GM19239 (cell line): ENCODE measurements around the gene KCNJ15.

Experiments
- DNase-seq: peaks from one replicate; pipeline ENCODE4 v3.0.0; 2011; ENCODE audit warnings: low spot score; ENCODE audit not compliant: insufficient read length
- FAIRE-seq: peaks from 2 replicates; lab custom pipeline; 2011; peaks lifted over from hg19 to GRCh38; lab: Jason Lieb, UNC

KCNJ15 gene

DNA sequence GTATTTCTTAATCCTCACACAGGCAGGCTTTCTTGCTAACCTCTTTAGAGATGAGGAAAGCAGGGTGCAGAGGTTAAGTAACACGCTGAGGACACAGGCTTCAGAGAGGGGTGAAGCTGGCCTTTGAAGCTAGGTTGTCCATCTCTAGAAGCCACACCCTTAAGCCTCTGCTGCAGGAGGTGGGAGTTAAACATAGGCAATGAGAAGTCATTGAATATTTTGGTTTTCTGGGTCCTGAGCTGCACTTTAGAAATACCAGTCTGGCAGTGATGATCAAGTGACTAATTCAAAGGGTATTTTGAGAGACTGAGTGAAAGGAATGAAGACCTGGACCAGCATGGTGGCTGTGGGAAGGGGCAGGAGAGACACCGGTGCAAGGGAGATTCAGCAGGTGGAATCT, 9.9 kb downstream of the KCNJ15 start:
- DNase-seq (no peak), FAIRE-seq (no peak)

- FAIRE-seq, result no peak
- no peak for DNase-seq
Observed at GRCh38 chr21:38267136-38267755, 10.5 kb downstream of the KCNJ15 start.

DNA sequence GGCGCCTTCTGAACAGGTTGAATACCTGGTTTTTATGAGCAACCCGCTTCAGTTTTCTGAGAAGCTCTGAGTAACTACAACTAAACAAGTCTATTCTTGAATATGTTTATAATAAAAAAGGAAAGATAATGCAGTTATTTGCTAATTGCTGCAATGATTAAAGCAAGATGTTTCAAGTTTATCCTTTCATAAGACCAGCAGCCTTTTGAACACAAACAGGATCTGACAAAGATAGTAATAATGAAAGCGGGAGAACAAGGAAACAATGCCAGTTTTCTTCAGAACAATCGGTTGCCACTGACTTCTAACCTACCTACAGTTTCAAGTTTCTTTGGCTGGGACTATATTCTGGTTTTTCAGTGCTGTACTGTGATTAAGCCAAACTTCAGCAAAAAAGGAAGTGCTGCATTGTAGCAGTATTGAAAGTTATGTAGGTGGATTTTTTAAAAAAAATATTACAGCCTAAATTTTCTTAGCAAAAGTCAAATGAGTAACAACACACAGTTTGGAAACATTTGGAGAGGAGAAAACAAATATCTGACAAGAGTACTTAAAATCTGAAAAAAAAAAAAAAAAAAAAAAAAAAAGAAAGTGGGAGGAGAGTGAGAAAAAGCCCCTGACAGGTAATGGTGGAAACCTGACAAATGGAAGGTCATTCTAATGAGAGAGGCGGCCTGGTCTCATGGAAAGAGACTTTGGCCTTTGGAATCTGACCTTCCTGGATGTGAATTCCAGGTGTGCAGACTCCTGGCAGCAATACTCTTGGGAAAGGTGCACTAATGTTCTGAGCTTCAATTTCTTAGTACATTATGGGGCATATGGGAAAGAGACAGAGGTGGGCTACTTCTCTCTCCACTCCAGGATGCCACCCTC, 11.4 kb downstream of the KCNJ15 start:
- peak; percentile 81 for FAIRE-seq
- no peak for DNase-seq

- DNase-seq, result no peak
- FAIRE-seq, result peak; percentile 73
Observed at GRCh38 chr21:38268864-38269575, 12.2 kb downstream of the KCNJ15 start.

GRCh38 chr21:38269576-38269936, 12.8 kb downstream of the KCNJ15 start:
- peak; percentile 89 for FAIRE-seq
- peak; percentile 20 for DNase-seq

DNA sequence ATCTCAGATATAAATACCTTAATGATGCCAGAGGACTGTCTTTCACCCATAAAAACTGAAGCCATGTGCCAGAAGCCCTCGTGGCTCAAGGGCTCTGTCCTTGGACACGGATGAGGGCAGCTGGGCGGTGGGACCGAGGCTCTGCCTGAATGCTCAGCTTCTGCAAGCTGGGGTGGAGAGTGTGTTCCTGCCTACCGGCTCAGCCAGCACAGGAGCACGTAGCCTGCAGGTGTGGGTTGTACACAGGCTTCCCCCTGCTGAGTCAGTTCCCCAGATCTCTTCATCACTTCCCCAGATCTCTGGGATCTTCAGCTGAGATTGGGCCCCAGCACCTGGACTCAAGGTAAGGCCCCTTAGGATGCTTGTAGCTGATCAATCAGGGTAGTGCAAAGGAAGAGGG, 15.4 kb downstream of the KCNJ15 start:
- DNase-seq (no peak), FAIRE-seq (no peak)

DNA sequence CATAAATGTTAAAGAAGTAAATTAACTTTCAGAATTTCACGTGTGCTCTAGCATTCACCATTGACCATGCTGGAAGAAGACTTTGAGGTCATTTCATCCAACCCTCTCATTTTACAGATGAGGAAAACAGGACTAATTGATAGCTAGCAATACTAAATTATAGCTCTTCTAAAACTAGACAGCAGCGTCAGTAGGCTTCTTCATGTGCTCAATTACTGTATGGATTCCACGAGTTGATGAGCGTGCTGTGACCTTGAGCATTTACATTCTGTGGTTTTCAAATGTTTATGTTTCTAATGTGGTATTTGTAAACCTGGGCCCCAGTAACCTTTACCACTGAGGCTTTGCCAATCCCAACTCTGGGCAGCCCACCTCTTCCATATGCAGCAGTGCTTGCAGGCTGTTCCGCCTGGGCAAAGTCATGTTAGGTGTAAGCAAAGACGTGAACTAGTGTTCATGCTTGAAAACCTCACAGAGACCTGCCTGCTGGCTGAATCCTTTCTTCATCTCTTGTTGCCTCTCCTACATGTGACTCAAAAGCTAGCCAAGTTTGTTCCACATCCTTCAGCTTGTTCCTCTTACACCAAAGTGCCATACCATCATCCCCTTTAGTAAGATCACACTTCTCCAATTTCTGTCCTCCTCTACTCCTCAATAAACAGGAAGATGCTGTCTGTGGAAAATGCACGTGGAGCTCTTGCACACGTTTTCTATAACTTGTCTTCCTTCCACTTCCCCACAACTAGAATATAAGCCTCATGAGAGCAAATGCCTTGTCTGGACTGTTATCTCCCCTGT, 17.2 kb downstream of the KCNJ15 start:
- DNase-seq (no peak), FAIRE-seq (no peak)

DNA sequence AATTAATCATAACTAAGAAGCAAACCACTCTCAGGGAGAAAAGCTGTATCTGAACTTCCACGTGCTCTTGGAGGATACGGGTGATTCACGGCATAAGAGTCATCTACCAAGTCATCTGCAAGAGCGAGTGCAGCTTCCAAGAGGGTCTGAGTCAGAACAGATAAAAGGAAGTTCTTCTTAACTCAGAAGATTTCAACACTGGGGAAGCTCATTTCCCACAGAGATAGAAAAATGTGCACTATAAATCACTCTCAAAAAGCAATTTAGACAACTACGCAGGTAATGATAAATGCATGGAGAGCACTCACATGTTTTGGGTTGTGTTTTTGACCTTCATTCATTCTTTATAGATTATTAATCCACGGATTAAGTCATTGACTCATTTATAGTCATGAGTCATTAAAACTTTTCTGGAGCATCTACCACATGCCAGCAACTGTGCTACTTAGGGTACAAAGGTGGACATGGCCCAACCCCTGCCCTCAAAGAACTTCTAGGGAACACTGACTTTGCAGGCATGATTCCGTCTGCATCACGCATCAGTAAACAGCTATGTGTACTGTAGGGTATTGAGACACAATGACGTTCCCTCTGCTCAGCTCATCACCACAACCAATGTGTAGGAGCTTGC, 20.8 kb downstream of the KCNJ15 start:
- DNase-seq, result no peak
- no peak for FAIRE-seq

DNA sequence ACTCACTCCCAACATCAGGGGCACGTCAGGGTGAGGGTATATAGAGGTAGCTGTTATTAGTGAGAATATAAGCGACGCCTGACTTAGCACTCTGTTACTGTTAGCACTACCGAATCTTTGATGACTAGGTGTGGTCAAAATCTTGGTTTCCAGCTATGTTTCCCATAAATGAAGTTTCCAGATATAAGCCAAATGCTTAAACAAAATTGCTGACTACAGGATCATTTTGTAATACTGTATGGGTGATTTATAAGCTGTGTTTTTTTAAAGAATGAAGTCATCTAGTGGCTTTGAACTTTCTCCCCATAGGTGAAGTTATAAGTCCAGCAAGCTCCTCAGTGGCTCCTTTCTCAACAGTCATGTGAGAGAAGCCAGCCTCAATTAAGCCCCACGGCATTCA, 23.7 kb downstream of the KCNJ15 start:
- no peak for FAIRE-seq
- DNase-seq, result no peak

DNA sequence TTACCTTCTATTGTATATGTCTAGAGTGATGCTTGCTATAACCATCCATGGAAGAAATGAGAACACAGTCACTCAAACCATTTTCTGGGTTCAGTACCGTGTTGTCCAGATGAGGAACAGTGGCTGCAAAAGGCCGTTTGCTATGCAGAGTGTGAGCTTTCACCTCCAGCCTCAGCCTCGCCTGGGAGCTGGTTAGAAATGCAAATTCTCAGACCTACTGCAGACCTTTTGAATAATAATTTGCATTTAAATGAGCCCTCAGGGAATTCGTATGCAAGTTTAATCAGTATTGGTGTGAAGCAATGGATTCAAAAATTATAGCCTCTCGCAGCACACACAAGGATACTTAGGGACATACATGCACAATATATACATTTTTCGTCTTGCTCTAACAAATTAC, 24.1 kb downstream of the KCNJ15 start:
- FAIRE-seq (no peak), DNase-seq (no peak)

DNA sequence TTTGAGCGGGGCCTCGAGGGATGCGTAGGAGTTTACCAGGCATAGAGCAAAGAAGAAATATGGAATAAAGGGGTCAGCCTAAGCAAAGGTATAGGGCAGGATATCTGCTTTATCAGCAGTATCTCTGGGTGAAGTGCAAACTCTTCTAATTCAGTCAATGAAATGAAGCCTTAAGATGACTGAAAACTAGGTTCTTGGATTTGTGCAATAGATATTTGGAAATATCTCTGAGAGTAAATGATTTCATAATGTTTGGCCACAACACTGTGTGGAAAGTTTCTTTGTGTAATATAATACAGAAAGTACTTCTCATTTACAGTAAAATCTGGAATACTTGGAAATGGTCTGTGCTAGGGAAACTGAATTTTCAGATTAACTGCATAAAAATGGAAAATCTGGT, 26.1 kb downstream of the KCNJ15 start:
- FAIRE-seq, result no peak

GRCh38 chr21:38284216-38284615, 27.4 kb downstream of the KCNJ15 start:
- FAIRE-seq (no peak), DNase-seq (no peak)

More for the DNA sequence above, 26.1 kb downstream of the KCNJ15 start:
- no peak for DNase-seq

DNA sequence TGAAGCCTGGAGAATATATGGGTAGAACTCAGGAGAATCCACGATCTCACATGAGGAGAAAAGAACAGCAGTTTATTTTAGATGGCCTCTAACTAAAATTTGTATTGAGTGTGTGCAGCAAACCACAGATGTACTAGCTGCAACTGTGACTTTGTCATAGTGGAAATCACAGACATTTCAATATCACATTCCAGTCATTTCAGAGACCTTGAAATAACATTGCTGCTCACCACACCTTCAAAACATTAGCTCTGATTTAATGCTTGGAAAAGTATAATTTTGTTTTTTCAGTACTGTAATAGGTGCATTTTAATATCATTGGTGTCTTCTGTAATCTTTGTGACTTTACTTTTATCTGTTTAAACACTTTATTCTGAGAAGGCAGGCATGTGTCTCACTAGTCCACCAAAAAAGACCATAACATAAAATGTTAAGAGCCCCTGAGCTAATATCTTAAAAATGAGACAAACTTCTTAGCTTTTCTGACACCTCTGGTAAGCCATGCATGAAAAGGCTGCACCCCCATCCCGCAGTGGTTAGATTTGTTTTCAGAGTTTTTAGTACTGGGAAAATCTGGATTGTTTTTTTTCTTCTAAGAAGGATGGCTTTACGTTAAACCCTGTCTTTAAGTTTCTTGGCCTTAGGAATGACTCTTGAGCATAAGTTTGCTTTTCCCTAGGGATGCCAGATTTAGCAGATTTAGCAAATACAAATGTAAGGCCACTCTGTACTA, 30.1 kb downstream of the KCNJ15 start:
- FAIRE-seq, result no peak
- no peak for DNase-seq

DNA sequence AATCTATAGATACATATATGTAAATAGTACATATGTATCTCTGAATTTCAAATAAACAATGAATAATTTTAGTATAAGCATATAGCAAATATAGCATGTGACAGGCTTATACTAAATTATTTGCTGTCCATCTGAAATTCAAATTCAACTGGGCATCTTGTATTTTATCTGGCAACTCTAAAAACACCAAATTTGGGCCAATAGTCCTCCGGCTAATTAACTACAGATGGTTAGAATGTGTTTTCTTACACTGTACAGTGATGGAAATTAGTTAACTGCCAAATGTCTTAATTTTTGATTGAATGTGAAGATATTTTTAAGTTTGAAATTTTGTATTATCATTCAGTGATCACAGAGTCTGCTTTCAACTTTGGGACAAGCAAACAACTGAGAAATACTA, 30.7 kb downstream of the KCNJ15 start:
- FAIRE-seq (no peak), DNase-seq (no peak)

DNA sequence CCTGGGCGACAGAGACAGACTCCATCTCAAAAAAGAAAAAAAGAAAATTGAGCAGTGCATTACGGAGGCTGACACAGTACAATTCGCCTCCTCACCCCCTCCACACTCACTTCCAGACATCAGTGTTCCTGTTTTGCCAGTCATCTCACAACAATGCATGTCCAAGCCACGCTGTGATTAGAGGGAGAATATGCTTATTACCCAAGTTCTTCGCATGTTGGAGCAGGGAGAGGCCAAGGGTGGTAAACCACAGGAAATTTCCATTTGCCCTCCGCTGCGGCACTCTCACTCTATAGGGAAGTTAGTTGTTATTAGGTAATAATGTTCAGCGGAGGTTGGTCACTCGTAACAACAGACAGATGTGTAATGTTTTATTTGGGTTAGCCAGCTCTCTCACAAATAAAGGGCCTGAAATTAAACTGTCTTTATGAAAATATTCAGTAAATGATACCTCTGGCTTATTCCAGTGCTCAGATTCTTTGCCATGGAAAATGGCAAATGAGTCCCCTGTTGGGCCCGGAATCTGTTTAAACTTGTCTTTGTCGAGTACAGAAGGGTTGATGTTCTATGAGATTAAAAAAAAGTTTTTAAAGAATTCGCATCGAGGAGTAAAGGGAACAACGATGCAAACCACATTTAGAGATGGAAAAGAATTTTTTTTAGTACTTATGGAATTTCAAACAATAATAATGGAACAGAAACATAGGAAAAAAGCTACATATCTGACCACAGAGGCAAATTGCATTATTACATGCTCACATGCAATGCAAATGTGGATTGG, 33.1 kb downstream of the KCNJ15 start:
- FAIRE-seq, result peak; percentile 74
- DNase-seq, result no peak

DNA sequence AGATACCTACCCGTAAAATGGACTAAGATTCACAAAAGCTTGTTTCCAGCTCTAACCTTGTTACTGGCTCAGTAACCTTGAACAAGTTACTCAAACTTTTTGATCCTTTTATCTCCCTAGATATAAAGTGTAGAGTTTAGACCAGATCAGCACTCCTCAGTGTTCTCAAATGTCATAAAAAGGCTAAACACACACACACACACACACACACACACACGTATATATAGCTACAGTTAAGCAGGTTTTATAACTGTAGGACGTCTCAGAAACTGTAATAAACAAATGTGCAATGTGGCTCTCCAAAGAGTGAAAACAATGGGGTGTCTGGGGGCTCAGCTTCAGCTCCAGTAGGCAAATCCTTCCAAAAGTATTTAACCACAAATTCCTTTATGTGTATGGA, 34.0 kb downstream of the KCNJ15 start:
- FAIRE-seq (no peak), DNase-seq (no peak)

DNA sequence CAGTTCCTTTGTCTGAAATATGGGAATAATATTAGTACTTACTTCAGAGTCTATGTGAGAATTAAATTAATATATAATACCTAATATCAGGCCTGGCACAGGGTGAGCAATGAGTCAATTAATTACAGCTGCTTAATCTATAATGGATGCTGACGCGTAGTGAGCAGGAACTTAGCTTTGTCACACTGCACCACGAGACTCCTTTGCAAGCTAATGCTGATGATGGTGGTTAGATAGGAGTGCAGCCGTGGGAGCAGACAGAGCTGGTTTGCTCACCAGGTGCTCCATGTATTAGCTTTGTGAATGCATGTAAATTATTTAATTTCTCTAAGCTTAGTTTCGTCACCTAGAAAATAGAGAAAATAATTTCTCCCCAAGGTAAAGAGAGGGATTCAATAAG, 35.1 kb downstream of the KCNJ15 start:
- FAIRE-seq, result no peak
- no peak for DNase-seq

DNA sequence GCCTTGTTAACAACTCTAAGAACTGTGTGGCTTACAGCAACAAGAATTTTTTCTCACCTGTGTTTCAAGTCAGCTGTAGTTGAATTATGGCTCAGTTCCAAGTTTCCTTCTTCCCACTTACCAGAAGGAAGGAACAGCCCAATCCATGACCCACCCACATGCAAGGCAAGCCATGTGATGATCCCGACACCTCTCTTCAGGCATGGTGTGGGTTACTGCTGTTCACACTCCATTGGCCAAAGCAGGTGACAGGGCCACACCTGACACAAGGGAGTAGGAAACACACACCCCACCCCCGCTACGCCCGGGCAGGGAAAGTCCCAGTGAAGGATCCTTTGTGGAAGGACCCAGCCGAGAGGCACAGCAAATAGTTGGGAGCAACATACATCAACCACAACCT, 36.3 kb downstream of the KCNJ15 start:
- no peak for FAIRE-seq
- no peak for DNase-seq

GRCh38 chr21:38293765-38294164, 37.0 kb downstream of the KCNJ15 start:
- FAIRE-seq (no peak), DNase-seq (no peak)
